HepG2 (cell line): ENCODE results near the gene CAPN12. TPM values are rescaled to one million over a fixed set of nuclear protein-coding genes. Genes with fewer than 3 reads are reported as not detected.

Experiments used
- AKAP8 ChIP-seq: sonication (generic); formaldehyde crosslinking; IDR thresholded peaks from 2 replicates; pipeline ENCODE4 v1.5.1; 2020; ENCODE audit warnings: mild to moderate bottlenecking, missing genetic modification reagents
- ARNT2 ChIP-seq: sonication (generic); formaldehyde crosslinking; IDR thresholded peaks from 2 replicates; pipeline ENCODE4 v1.8.0; 2022; ENCODE audit warnings: mild to moderate bottlenecking, low read depth, missing genetic modification reagents, moderate library complexity
- CBX2 ChIP-seq, 2 experiments: fragments of 200-600 bp in 1 of 2; sonication (generic); formaldehyde crosslinking in 1 of 2; IDR thresholded peaks; 2 replicates each; pipeline versions ENCODE4 v1.7.0 to v1.8.1; 2018 to 2022; ENCODE audit warnings: low read depth in 2 of 2, low read length in 1 of 2, mild to moderate bottlenecking in 1 of 2, missing genetic modification reagents in 1 of 2
- CREB3 ChIP-seq: sonication (generic); formaldehyde crosslinking; IDR thresholded peaks from 2 replicates; pipeline ENCODE4 v1.5.0; 2020; ENCODE audit warnings: missing genetic modification reagents
- CREBL2 ChIP-seq: sonication (generic); formaldehyde crosslinking; IDR thresholded peaks from 2 replicates; pipeline ENCODE4 v1.8.1; 2023; ENCODE audit warnings: missing genetic modification reagents, mild to moderate bottlenecking, borderline replicate concordance
- ELF1 ChIP-seq: sonication (generic); formaldehyde crosslinking; IDR thresholded peaks from 2 replicates; pipeline ENCODE4 v1.4.0; 2020; ENCODE audit warnings: missing genetic modification reagents
- KLF6 ChIP-seq: IDR thresholded peaks from 2 replicates; pipeline ENCODE4 v1.8.0; 2016; ENCODE audit warnings: missing biosample characterization, missing genetic modification reagents
- MAFF ChIP-seq: IDR thresholded peaks from 2 replicates; pipeline ENCODE4 v1.6.1; 2011; ENCODE audit warnings: low read depth, low read length, improper control_type of control experiment
- NPAS2 ChIP-seq: sonication (generic); formaldehyde crosslinking; IDR thresholded peaks from 2 replicates; pipeline ENCODE4 v1.8.0; 2022; ENCODE audit warnings: mild to moderate bottlenecking, missing genetic modification reagents, borderline replicate concordance
- NR0B2 ChIP-seq: sonication (generic); formaldehyde crosslinking; IDR thresholded peaks from 2 replicates; pipeline ENCODE4 v1.4.0; 2020; ENCODE audit warnings: mild to moderate bottlenecking, missing genetic modification reagents
- RFX3 ChIP-seq: IDR thresholded peaks from 2 replicates; pipeline ENCODE4 v1.6.1; 2016; ENCODE audit warnings: missing biosample characterization, missing genetic modification reagents
- RNF219 ChIP-seq: sonication (generic); formaldehyde crosslinking; IDR thresholded peaks from 2 replicates; pipeline ENCODE4 v1.5.0; 2020; ENCODE audit warnings: mild to moderate bottlenecking, missing genetic modification reagents
- SOX5 ChIP-seq: IDR thresholded peaks from 2 replicates; pipeline ENCODE4 v1.6.1; 2016; ENCODE audit warnings: borderline replicate concordance
- SRF ChIP-seq: IDR thresholded peaks from 2 replicates; pipeline ENCODE4 v1.6.1; 2011; ENCODE audit warnings: mild to moderate bottlenecking, low read depth, low read length, moderate library complexity
- WIZ ChIP-seq: sonication (generic); formaldehyde crosslinking; IDR thresholded peaks from 2 replicates; pipeline ENCODE4 v1.5.1; 2020; ENCODE audit warnings: mild to moderate bottlenecking, missing genetic modification reagents
- ZBTB49 ChIP-seq: sonication (generic); formaldehyde crosslinking; IDR thresholded peaks from 2 replicates; pipeline ENCODE4 v1.4.0; 2020; ENCODE audit warnings: missing genetic modification reagents, borderline replicate concordance
- ZNF10 ChIP-seq: sonication (generic); formaldehyde crosslinking; IDR thresholded peaks from 2 replicates; pipeline ENCODE4 v1.4.0; 2020; ENCODE audit warnings: mild to moderate bottlenecking, low read depth, missing genetic modification reagents, borderline replicate concordance
- ZNF333 ChIP-seq: sonication (generic); formaldehyde crosslinking; IDR thresholded peaks from 2 replicates; pipeline ENCODE4 v1.4.0; 2020; ENCODE audit warnings: mild to moderate bottlenecking, missing genetic modification reagents, borderline replicate concordance
- ZNF496 ChIP-seq: sonication (generic); formaldehyde crosslinking; IDR thresholded peaks from 2 replicates; pipeline ENCODE4 v1.8.1; 2023; ENCODE audit warnings: mild to moderate bottlenecking, moderate library complexity, missing genetic modification reagents; ENCODE audit not compliant: insufficient replicate concordance
- ZNF589 ChIP-seq: sonication (generic); formaldehyde crosslinking; conservative IDR thresholded peaks from 2 replicates; pipeline ENCODE4 v1.8.0; 2022; ENCODE audit warnings: mild to moderate bottlenecking, moderate library complexity, missing genetic modification reagents
- ZNF775 ChIP-seq: sonication (generic); formaldehyde crosslinking; IDR thresholded peaks from 2 replicates; pipeline ENCODE4 v1.4.0; 2020; ENCODE audit warnings: missing genetic modification reagents, mild to moderate bottlenecking, moderate library complexity, borderline replicate concordance
- ZSCAN21 ChIP-seq: sonication (generic); formaldehyde crosslinking; IDR thresholded peaks from 2 replicates; pipeline ENCODE4 v1.8.0; 2022; ENCODE audit warnings: mild to moderate bottlenecking, missing genetic modification reagents, moderate library complexity, borderline replicate concordance
- ZSCAN25 ChIP-seq: sonication (generic); formaldehyde crosslinking; IDR thresholded peaks from 2 replicates; pipeline ENCODE4 v1.8.0; 2022; ENCODE audit warnings: mild to moderate bottlenecking, missing genetic modification reagents
- polyA plus RNA-seq, 8 experiments: library from polyadenylated mRNA; depleted of rRNA in 3 of 8; stranded (reverse) in 7 of 8; unstranded in 1 of 8; fragments of >200 nt; fragmentation: Illumina TruSeq in 4 of 8; extraction: Trizol in 4 of 8; gene quantifications; 2 replicates each; pipeline versions ENCODE4 v1.2.1 to v1.2.3, GENCODE V29; 2011 to 2016; ENCODE audit warnings: low read depth in 4 of 8, missing spikeins in 1 of 8, mixed read lengths in 1 of 8; ENCODE audit not compliant: insufficient read depth in 1 of 8
- total RNA-seq, 5 experiments: library from RNA; depleted of rRNA; stranded (reverse); fragments of >200 nt; fragmentation: Illumina TruSeq; extraction: Trizol; gene quantifications; 2 replicates each; pipeline ENCODE4 v1.2.3, GENCODE V29; 2016; ENCODE audit warnings: low read depth in 1 of 5

Gene CAPN12
- total and polyA plus RNA-seq, 2 of the 13 experiments (the other 11 are each of a cell fraction or from before 2014, with no cell fraction given), result 1.6 to 13.6 TPM

GRCh38 chr19:38721979-38722773 lies 22.1 kb downstream of the CAPN12 start (continued):
- TF ChIP-seq ZSCAN21 (CRISPR knock-in tag) (0 out of 2 replicates have a peak, but pooled peaks have one; percentile 11), ZBTB49 (CRISPR knock-in tag) (no peak), MAFF (no peak), ZNF589 (CRISPR knock-in tag) (no peak), ZSCAN25 (CRISPR knock-in tag) (0 out of 2 replicates have a peak, but pooled peaks have one; percentile 34), AKAP8 (CRISPR knock-in tag) (no peak), RFX3 (CRISPR knock-in tag) (no peak), WIZ (CRISPR knock-in tag) (no peak), ZNF333 (CRISPR knock-in tag) (no peak), ZNF10 (CRISPR knock-in tag) (no peak), ZNF775 (no peak), CREB3 (CRISPR knock-in tag) (no peak), CBX2 (IDR thresholded peaks at IDR 0.05; ENCODE audit: low read depth, low read length) (no peak), CBX2 (CRISPR knock-in tag; IDR thresholded peaks at IDR 0.05; ENCODE audit: low read depth) (no peak), KLF6 (CRISPR knock-in tag) (no peak; the same call in 1 of the 2 replicates), RNF219 (no peak), ZNF496 (CRISPR knock-in tag) (no peak), ARNT2 (CRISPR knock-in tag) (peak; percentile 79; the same call in 1 of the 2 replicates), CREBL2 (CRISPR knock-in tag) (no peak), NR0B2 (CRISPR knock-in tag) (no peak), SRF (no peak), NPAS2 (CRISPR knock-in tag) (no peak), ELF1 (CRISPR knock-in tag) (peak; percentile 24; the same call in 1 of the 2 replicates), SOX5 (CRISPR knock-in tag) (peak; percentile 89)
